ENCODE results near the gene CYP2A13. TPM values are rescaled to one million over a fixed set of nuclear protein-coding genes. Genes with fewer than 3 reads are reported as not detected.

CYP2A13 gene
- total RNA-seq, 1 experiment from 2014 or later = 0.63 TPM

GRCh38 chr19:41112728-41113290, 24.6 kb downstream of the CYP2A13 start:
- no peak for TF ChIP-seq CTCF (conservative IDR thresholded peaks at IDR 0.05)
- H3K27ac Mint-ChIP-seq = no peak overlapping the region
- Histone ChIP-seq H3K18ac (ENCODE audit: insufficient read length, low read depth, low read length) (no peak overlapping the region), H2BK12ac (ENCODE audit: insufficient read length, low read depth, low read length) (no peak overlapping the region), H3K4me1 (ENCODE audit: insufficient read depth, low read length) (no peaks in the 10 kb centered on the region), H3K27me3 (ENCODE audit: insufficient read depth, low read length) (no peaks in the 10 kb centered on the region), H4K91ac (ENCODE audit: insufficient read length, low read depth, low read length) (no peak overlapping the region), H3K14ac (ENCODE audit: insufficient read depth, low read length) (no peak overlapping the region), H2AK5ac (ENCODE audit: insufficient read length, low read length) (no peak overlapping the region), H3K9ac (ENCODE audit: extremely low read depth, insufficient read length, low read length) (no peak overlapping the region), H2BK20ac (ENCODE audit: low read depth, low read length, poor library complexity, severe bottlenecking) (no peak overlapping the region), H2BK15ac (ENCODE audit: low read depth, low read length) (no peak overlapping the region), H4K8ac (replicated peaks; ENCODE audit: insufficient read length, low read depth, low read length) (no peak overlapping the region), H3K23ac (ENCODE audit: insufficient read length, low read depth, low read length) (no peak overlapping the region), H3K79me2 (ENCODE audit: insufficient read depth, low read length) (no peaks in the 10 kb centered on the region), H3K27ac (ENCODE audit: insufficient read length, low read depth, low read length) (no peak overlapping the region), H2AFZ (ENCODE audit: low read length) (no peak overlapping the region), H4K20me1 (ENCODE audit: control insufficient read depth, insufficient read depth, insufficient read length) (no peaks in the 10 kb centered on the region), H3K56ac (ENCODE audit: insufficient read length, low read depth, low read length) (no peak overlapping the region), H3T11ph (ENCODE audit: low read length) (no peak overlapping the region), H3K79me1 (ENCODE audit: insufficient read depth, low read depth, low read length, poor library complexity, severe bottlenecking) (no peaks in the 10 kb centered on the region), H2BK5ac (ENCODE audit: insufficient read length, low read length) (no peak overlapping the region), H2BK120ac (ENCODE audit: low read depth, low read length, poor library complexity, severe bottlenecking) (no peak overlapping the region), H3K9me3 (ENCODE audit: control insufficient read depth, low read depth, low read length) (peaks cover 21% of the 10 kb centered on the region), H3K23me2 (ENCODE audit: insufficient read length, low read depth, low read length, poor library complexity, severe bottlenecking) (no peaks in the 10 kb centered on the region), H3K4ac (ENCODE audit: low read depth, low read length) (no peak overlapping the region), H4K5ac (ENCODE audit: insufficient read length, low read depth, low read length) (no peak overlapping the region), H3K4me2 (ENCODE audit: insufficient read depth, insufficient read length, low read length) (no peak overlapping the region)
- no peaks in the 10 kb centered on the region for H3K4me1 Mint-ChIP-seq
- no peak for DNase-seq
- WGBS (ENCODE audit: extremely low coverage, insufficient read length, low lambda C conversion rate) = no CpG with 5 or more reads among the region's 7 CpGs
- H3K4me3 Mint-ChIP-seq = no peak overlapping the region
- peaks cover 21% of the 10 kb centered on the region for H3K27me3 Mint-ChIP-seq (ENCODE audit: low read depth)
- peaks cover 28 to 31% of the 10 kb centered on the region in 2 experiments for H3K9me3 Mint-ChIP-seq
- H3K36me3 Mint-ChIP-seq (ENCODE audit: insufficient read depth in 1 of 3, low read depth in 3 of 3) = peaks cover 11 to 18% (median 13%) of the 10 kb centered on the region in 3 experiments
